ENCODE results near the gene STXBP5L.
"Not testable (repeated sequence)": the region's sequence is repeated elsewhere in the genome, so short reads cannot be mapped to it uniquely, and the experiment has no call there.

Gene STXBP5L

GRCh38 chr3:120988994-120989393 is 81.0 kb downstream of the STXBP5L start:
- DNase-seq (ENCODE audit: low read depth): no peak
- TF ChIP-seq CTCF (IDR thresholded peaks at IDR 0.05; ENCODE audit: low read length, missing control alignments): no peak
- no peak overlapping the region for H3K4me3 ChIP-seq (replicated peaks; ENCODE audit: low read depth, low read length)

- H3K4me3 ChIP-seq (replicated peaks; ENCODE audit: low read depth, low read length): no peak overlapping the region
- no peak for DNase-seq (ENCODE audit: low read depth)
- no peak for TF ChIP-seq CTCF (IDR thresholded peaks at IDR 0.05; ENCODE audit: low read length, missing control alignments)
These were observed 110.9 kb downstream of the STXBP5L start for GRCh38 chr3:121018917-121019321.

GRCh38 chr3:121063628-121064027 is 155.6 kb downstream of the STXBP5L start:
- no peak overlapping the region for H3K4me3 ChIP-seq (replicated peaks; ENCODE audit: low read depth, low read length)
- no peak for TF ChIP-seq CTCF (IDR thresholded peaks at IDR 0.05; ENCODE audit: low read length, missing control alignments)
- DNase-seq (ENCODE audit: low read depth): no peak

GRCh38 chr3:121064121-121064520 is 156.1 kb downstream of the STXBP5L start:
- DNase-seq (ENCODE audit: low read depth): no peak
- no peak for TF ChIP-seq CTCF (IDR thresholded peaks at IDR 0.05; ENCODE audit: low read length, missing control alignments)
- H3K4me3 ChIP-seq (replicated peaks; ENCODE audit: low read depth, low read length): no peak overlapping the region

- DNase-seq (ENCODE audit: low read depth): peak; percentile 70
- TF ChIP-seq CTCF (IDR thresholded peaks at IDR 0.05; ENCODE audit: low read length, missing control alignments): no peak
- no peak overlapping the region for H3K4me3 ChIP-seq (replicated peaks; ENCODE audit: low read depth, low read length)
These were observed 164.1 kb downstream of the STXBP5L start for GRCh38 chr3:121072133-121072532.

GRCh38 chr3:121073011-121073410 is 165.0 kb downstream of the STXBP5L start:
- no peak overlapping the region for H3K4me3 ChIP-seq (replicated peaks; ENCODE audit: low read depth, low read length)
- no peak for DNase-seq (ENCODE audit: low read depth)
- no peak for TF ChIP-seq CTCF (IDR thresholded peaks at IDR 0.05; ENCODE audit: low read length, missing control alignments)

GRCh38 chr3:121075191-121075590 is 167.2 kb downstream of the STXBP5L start:
- no peak for DNase-seq (ENCODE audit: low read depth)
- H3K4me3 ChIP-seq (replicated peaks; ENCODE audit: low read depth, low read length): no peak overlapping the region
- no peak for TF ChIP-seq CTCF (IDR thresholded peaks at IDR 0.05; ENCODE audit: low read length, missing control alignments)

GRCh38 chr3:121078378-121079101 is 170.5 kb downstream of the STXBP5L start:
- not testable (repeated sequence) for DNase-seq (ENCODE audit: low read depth); H3K4me3 ChIP-seq (replicated peaks; ENCODE audit: low read depth, low read length)
